Stimulated activated CD4-positive, alpha-beta T cell treated with anti-CD3 and anti-CD28 coated beads, Interleukin-1b, Interleukin-23, amount 100 ng/mL, for 4 hours (primary cell): ENCODE data around the gene CTNNA3.
"Not testable (repeated sequence)": the region's sequence is repeated elsewhere in the genome, so short reads cannot be mapped to it uniquely, and the experiment has no call there.

Source experiments
- DNase-seq, 2 donors: peaks; one replicate each; pipeline ENCODE4 v3.0.0-alpha.2; 2020; ENCODE audit warnings: low read depth in 2 of 2

Gene CTNNA3

GRCh38 chr10:66381045-66381444, 1315.0 kb downstream of the CTNNA3 start:
- no peak for DNase-seq

- DNase-seq, result no peak
Observed at GRCh38 chr10:66378117-66378876, 1317.7 kb downstream of the CTNNA3 start.

- no peak for DNase-seq
Observed at GRCh38 chr10:66368146-66368545, 1327.8 kb downstream of the CTNNA3 start.

GRCh38 chr10:66366163-66366562, 1329.8 kb downstream of the CTNNA3 start:
- no peak for DNase-seq

- no peak for DNase-seq
Observed at GRCh38 chr10:66365686-66366085, 1330.3 kb downstream of the CTNNA3 start.

GRCh38 chr10:66362522-66362921, 1333.5 kb downstream of the CTNNA3 start:
- no peak for DNase-seq

- DNase-seq, result not testable (repeated sequence)
Observed at GRCh38 chr10:66353822-66354221, 1342.2 kb downstream of the CTNNA3 start.

GRCh38 chr10:66353422-66353821, 1342.6 kb downstream of the CTNNA3 start:
- DNase-seq, result no peak

- no peak for DNase-seq
Observed at GRCh38 chr10:66350622-66351399, 1345.2 kb downstream of the CTNNA3 start.

- no peak for DNase-seq
Observed at GRCh38 chr10:66349726-66350125, 1346.3 kb downstream of the CTNNA3 start.

- no peak for DNase-seq
Observed at GRCh38 chr10:66349076-66349475, 1346.9 kb downstream of the CTNNA3 start.

- no peak for DNase-seq
Observed at GRCh38 chr10:66337211-66337610, 1358.8 kb downstream of the CTNNA3 start.

GRCh38 chr10:66336791-66337190, 1359.2 kb downstream of the CTNNA3 start:
- no peak for DNase-seq

- not testable (repeated sequence) for DNase-seq
Observed at GRCh38 chr10:66335753-66336152, 1360.2 kb downstream of the CTNNA3 start.

- no peak for DNase-seq
Observed at GRCh38 chr10:66329147-66329546, 1366.8 kb downstream of the CTNNA3 start.

- no peak for DNase-seq
Observed at GRCh38 chr10:66326876-66327275, 1369.1 kb downstream of the CTNNA3 start.

- DNase-seq, result no peak
Observed at GRCh38 chr10:66322777-66323176, 1373.2 kb downstream of the CTNNA3 start.

- no peak for DNase-seq
Observed at GRCh38 chr10:66321723-66322665, 1374.0 kb downstream of the CTNNA3 start.

GRCh38 chr10:66318761-66319160, 1377.2 kb downstream of the CTNNA3 start:
- no peak for DNase-seq

GRCh38 chr10:66307826-66308225, 1388.2 kb downstream of the CTNNA3 start:
- no peak for DNase-seq

- DNase-seq, result no peak
Observed at GRCh38 chr10:66301078-66301477, 1394.9 kb downstream of the CTNNA3 start.

GRCh38 chr10:66295602-66296001, 1400.4 kb downstream of the CTNNA3 start:
- no peak for DNase-seq
